ENCODE measurements around the gene ASIC2.
A peak's percentile ranks its signal among the peaks of the same experiment; 100 is the strongest.

The ASIC2 gene

GRCh38 chr17:33057564-33057963 lies 235.5 kb downstream of the ASIC2 start:
- no peak for DNase-seq (ENCODE audit: low spot score)

DNA sequence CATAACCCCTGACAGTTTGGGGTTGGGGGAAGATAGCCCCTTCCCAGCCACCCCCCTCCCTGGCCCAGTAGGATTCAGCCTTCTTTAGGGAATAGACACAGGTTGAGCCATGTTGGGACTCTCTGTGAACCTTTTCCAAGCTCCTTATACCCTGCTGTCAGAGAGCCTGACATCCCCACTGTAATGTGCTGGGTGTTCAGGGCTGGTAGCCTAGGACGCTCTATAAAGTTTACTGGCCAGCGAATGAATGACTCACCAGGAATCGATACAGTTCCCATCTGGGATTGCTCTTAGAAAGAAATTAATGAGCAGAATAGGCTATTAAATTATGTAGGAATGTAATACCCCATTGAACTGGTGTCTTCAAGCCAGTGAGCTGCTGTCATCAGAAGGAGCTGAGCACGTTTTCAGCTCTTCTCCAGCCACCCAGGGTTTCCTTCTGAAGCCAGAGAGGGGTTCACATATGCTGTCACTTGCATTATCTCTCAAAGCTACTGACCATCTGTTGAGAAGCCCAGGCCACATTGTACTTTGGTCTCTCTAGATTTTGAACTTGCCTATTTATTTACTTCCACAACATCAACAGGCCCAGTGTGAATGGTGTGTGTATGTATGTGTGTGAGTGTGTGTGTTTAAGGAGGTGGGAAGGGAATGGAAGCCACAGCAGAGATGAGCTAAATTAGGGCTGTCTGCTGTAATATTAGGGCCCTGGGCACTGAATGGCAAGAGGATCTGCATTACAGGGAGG lies 236.5 kb downstream of the ASIC2 start:
- no peak for DNase-seq (ENCODE audit: low spot score)

GRCh38 chr17:33055746-33056145 lies 237.3 kb downstream of the ASIC2 start:
- DNase-seq (ENCODE audit: low spot score): no peak

DNA sequence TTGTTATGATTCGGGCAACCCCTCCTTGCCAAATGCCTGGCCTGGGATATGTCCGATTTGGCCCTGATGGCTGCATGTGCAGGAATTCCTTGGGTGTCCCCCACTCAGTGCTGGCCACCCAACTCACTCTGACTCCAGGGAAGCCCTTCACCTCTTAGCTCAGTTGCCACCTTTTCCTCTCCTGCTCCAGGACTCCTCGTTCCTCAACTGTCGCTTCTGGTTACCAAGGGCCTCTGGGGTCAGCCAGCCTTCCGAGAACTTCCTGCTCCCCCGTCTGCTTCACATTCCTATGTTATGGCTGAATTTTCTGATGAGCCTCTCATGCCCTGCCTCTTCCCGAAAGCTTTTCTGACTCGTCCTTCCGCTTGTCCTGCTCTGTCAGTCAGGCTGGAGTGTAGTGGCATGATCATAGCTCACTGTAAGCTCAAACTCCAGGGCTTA lies 237.9 kb downstream of the ASIC2 start:
- no peak for DNase-seq (ENCODE audit: low spot score)

DNA sequence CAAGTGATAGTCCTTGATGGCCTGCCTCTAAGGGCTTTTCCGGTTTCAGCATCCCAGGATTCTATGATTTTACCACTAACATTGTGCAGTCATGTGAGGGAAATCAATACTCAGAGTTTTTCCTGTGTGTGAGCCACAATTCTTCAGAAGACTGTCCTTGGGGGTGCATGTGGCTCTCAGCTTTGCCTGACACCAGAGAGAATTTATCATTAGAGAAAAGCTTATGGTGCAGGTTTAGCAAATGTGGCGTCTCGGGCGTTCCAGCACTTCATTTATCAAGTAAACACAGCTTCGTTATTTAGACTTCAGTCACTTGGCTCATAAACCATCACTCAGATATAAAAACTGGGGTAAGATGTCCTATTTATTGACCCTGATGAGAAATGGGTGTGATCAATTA lies 238.7 kb downstream of the ASIC2 start:
- DNase-seq (ENCODE audit: low spot score): no peak

DNA sequence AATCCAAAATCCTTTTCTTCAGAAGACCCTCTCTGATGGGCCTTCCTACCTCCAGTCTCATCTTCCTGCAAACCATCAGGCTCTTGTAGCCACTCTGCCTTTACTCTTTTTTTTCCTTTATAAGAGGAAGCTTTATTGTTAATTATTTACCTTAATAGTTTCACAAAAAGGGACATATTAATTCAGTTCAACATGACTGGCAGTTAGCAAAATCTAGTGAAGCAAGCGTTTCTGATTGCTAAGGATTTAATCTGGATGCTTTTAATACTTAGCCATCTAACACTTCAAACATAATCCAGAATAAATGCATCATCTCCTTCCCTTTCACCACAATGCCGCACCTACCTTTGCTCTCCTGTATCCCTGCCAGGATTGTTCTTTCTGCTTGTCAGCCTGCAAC lies 239.4 kb downstream of the ASIC2 start:
- DNase-seq (ENCODE audit: low spot score): no peak

DNA sequence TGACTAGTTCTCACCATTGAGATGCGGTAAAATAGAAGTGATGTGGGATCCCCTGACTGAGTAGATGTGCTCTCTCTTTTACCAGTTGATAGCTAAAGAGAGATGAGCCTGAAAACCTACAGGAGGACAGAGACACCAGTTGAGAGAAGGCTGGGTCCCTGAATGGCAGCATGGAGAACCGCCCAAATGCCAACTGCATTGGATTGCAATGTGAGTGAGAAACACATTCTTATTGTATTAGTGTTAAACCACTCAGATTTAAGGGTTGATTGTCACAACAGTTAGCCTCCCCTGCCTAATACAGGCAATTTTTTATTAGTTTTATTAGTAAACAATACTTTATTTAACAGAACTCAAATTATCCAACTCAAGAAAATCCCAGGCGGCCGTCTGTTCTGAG lies 240.2 kb downstream of the ASIC2 start:
- DNase-seq (ENCODE audit: low spot score): no peak

DNA sequence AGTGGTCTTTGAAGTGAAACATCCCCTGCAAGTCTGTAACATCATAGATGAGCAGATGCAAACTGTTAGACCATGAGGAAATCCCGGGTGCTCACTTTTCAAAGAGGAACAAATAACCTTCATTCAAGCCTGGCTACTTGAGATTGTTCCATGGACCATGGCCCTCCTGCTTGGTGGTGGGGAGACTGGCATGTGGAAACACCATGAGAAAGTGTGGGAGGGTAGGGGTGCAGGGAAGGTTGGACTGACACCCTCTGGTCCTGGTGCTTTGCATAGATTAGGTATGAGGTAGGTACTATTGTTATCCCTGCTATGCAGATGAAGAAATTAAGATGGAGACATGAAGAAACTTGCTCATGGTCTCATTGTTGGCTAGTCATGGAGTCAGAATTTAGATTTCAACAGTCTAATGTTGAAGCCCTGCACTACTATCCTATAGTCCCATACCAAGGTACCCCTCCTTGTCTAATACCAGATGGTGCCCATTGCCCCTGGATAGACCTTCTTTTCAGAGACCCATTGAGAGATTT lies 242.4 kb downstream of the ASIC2 start:
- DNase-seq (ENCODE audit: low spot score): no peak

DNA sequence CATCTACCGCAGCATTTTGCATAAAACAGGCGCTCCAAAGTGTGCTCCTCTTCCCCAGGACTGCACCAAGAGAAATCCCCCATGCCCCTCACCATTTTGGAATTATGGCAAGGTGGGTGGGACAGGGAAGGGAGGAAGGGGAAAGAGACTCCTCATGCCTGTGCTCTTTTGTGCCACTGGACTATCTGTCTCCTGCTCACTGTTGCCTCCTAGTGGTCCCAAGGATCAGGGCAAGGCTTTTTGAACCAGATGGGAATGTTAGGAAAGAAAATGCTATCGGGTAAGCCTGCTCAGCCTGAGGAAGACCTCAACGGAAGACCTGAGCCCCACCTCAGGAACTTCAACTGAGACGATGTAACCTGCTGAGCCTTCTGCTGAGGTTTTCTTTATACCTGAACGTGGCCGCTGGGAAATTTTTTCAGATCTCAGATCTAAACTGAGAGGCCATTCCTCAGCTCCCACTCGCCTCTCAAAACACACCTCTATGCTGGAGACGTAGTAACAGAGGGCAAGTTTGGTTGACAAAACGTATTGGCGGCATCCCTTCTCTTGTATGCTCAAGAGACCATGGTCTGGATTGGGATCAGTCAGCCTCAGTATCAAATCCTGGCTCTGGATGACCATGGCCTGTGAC lies 243.2 kb downstream of the ASIC2 start:
- peak; percentile 46 for DNase-seq (ENCODE audit: low spot score)

DNA sequence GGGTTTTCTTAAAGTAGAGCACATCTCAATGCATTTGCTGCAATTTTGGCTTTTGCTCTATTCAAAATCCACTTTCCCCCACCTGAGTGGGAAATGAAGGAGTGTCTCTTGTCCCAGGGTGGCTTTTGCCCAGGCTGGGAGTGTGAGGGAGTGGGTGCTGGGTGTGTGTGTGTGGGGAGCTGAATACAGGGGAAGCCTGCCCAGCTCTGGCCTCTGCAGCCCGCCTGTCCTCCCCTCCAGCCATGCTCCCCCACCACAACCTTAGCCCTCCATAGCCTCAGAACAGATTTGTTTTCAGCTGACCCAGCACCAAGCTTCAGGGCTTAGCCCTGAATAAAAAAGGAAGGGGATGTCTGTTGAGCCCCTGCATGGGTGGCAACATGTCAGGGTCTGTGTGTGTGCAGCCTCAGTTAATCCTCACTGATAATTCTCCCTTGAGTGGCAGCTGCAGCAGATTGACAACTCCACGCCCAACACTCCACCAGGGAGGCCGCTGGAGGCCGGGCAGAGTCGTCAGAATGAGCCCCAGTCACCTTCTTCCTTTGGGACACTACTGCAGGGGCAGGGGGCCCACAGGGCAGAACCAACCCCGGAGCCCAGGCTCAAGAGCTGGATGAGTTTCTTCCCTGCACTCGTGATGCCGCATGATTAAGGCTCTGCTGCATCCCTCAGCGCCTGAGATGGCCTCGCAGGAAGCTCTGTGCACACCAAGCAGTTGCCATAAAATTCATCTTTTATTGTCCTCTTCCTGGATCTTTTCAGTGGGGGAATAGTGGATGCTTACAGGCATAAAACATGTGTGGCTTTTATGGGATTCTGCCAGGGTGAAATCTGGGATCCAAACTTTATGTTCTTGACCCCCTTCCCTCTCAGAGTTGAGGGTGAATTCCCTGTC lies 246.5 kb downstream of the ASIC2 start:
- DNase-seq (ENCODE audit: low spot score): no peak

GRCh38 chr17:33045216-33045615 lies 247.9 kb downstream of the ASIC2 start:
- no peak for DNase-seq (ENCODE audit: low spot score)

- DNase-seq (ENCODE audit: low spot score): no peak
Measured at GRCh38 chr17:33044771-33045170, 248.3 kb downstream of the ASIC2 start.

DNA sequence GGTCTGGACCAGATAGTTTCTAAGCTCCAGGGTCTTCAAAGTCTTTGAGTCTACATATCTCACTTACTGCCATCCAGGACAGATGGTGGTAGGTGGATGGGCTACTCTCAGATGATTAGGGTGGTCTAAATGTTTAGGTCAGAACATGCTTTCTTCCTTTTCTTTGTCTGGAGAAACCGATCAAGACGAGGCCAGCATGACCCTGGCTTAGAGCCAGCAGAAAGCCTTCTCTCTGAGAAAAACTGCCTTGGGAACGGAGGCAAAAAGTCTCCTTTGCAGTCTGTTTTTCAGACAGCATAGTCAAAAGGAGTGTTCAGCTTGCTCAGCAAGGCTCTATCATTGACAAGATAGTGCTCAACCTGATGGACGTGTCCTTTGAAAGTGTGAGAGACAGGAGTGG lies 252.6 kb downstream of the ASIC2 start:
- DNase-seq (ENCODE audit: low spot score): no peak

GRCh38 chr17:33039874-33040273 lies 253.2 kb downstream of the ASIC2 start:
- DNase-seq (ENCODE audit: low spot score): no peak

- no peak for DNase-seq (ENCODE audit: low spot score)
Measured at GRCh38 chr17:33038740-33039139, 254.4 kb downstream of the ASIC2 start.

DNA sequence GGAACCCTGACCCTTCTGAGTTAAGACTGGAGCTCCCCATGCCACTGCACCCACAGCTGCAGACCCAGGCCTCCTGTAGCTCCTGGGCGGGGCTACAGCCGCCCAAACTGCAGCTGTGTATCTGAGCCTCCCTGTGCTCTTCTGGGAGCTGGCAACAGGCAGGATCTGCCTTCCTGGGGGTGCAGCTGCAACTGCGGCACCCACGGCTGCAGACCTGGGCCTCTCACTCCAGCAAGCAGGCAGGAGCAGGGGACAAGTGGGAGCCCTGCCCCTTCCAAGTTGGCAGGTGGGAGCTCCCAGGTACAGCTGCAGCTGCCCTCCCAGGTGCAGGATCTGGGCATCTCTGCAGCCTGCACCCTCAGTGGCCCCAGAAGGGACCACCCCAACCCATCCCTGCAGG lies 259.9 kb downstream of the ASIC2 start:
- DNase-seq (ENCODE audit: low spot score): no peak

DNA sequence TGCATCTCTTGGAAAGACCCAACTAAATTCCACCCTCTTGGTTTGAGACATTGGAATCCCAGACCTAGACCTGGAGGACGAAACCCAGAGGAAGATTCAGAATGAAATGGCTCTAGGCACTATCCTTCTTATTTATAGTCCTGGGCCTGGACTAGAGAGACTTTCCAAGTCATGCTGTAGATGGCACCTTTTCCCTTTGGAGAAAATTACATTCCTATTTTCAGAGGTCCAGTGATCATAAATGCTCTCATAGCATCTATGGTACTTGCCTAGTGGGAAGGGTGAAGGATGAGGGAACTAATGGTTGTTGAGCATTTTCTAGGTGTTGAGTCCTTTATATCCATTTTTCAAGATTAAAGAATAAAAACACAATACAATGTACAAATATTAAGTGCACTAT lies 264.3 kb downstream of the ASIC2 start:
- no peak for DNase-seq (ENCODE audit: low spot score)

- no peak for DNase-seq (ENCODE audit: low spot score)
Measured at GRCh38 chr17:33028061-33028460, 265.0 kb downstream of the ASIC2 start.

DNA sequence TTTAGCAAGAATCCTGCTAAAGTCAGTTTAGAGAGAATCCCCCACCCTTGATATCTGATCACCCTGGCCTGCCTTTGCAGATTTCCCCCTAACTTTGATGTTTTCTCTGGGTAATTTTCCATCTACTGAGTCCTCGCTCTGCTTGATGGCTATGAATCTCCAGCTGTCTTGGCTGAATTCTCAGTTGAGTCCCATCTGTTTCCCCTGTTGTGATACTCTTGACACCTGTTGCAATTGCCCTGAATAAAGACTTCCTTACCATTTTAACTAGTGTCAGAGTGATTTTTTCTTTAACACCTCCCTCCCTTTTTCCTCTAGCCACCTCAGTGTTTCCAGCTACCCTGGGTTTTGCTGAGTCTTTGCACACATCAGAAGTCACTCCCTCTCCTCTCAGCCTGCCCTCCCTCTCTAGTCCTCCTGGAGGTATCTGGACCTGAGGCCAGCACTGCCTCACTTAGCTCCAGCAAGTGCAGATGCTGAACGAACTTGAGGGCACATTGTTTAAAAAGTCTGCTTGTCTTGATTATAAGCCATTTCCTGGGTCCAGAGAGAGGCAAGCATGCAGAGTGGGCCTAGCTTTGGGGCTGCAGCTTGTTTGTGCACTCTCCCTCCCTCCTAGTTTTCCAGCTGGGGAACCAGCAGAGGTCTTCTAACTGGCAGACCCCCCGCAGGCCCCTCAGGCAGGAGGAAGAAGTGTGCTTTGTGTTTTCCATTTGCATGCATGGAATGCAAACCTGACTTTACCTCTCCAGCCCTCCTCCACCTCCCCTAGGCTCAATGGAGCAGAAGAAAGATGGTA lies 268.2 kb downstream of the ASIC2 start:
- no peak for DNase-seq (ENCODE audit: low spot score)

DNA sequence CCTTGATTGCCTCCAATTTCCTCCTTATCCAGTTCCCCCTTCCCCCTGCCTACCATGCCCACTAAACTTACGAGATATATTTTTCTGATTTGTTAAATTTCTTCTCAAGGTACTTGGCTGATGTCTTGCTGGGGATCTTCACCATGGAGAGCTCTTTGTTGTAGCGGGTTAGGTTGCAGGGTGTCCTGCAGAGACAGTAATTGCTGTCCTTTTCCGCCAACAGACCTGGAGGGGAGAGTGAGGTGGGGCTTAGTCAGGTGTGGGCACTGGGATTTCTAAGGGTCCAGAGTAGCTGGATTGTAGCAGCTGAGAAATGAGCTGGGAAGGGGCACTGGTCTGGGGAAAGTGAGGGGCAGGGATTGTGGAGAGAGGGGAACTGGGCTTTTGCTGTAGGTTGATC lies 269.3 kb downstream of the ASIC2 start:
- no peak for DNase-seq (ENCODE audit: low spot score)

- no peak for DNase-seq (ENCODE audit: low spot score)
Measured at GRCh38 chr17:33021731-33022408, 271.2 kb downstream of the ASIC2 start.

Measured in CD4-positive, alpha-beta T cell treated with Interleukin-15 for 4 hours (primary cell).